ENCODE results near the gene TBC1D3I.
"Not testable (repeated sequence)": the region's sequence is repeated elsewhere in the genome, so short reads cannot be mapped to it uniquely, and the experiment has no call there.

TBC1D3I gene

DNA sequence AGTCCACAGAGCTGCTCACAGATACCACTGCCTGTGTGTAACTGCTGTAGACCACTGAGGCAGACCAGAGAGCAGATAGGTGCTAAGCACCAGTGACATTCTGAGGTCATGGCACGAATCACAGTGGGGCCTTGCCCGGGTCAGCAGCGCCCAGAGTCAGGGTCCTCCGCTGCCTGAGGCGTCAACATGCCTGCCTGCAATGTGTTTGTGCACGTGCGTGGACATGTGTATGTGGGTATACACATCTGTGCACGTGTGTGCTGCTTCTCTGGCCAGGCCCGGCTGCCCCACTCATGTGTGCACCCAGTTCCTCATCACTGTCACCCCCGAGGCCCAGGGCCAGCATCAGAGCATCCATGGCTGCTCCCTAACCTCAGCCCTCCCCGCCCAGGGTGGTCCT is at the start of gene TBC1D3I:
TSS of gene TBC1D3I (minus strand) at position 101 of the 400 bp plus-strand sequence. CDS start 1,585 bp downstream, outside the sequence.
- DNase-seq (ENCODE audit: low spot score) = not testable (repeated sequence)

- DNase-seq (ENCODE audit: low spot score) = not testable (repeated sequence)
Measured at GRCh38 chr17:36295161-36295560, 30.8 kb upstream of the TBC1D3I start.

DNA sequence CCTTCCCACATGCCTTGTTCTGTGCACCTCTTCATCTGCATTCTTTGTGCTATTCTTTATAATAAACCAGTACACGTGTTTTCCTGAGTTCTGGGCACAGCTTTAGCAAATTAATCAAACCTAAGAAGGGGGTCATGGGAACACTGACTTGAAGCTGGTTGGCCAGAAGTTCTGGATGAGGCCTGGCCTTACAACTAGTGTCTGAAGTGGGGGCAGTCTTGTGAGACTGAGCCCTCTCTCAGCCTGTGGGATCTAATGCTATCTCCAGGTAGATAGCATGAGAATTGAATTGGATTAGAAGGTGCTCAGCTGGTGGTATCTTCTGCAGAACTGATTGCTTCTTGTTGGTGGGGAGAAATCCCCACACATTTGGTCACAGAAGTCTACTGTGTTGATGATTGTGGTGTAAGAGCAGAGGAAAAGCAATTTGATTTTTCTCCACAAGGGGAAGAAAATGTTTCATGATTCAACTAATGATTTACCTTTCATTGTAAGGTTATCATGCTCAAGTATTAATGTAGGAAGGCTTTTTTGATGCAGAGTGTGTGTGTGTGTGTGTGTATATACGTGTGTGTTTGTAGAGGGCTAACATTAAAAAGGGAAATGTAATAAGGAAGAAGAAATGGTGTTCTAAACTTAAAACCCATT is 25.7 kb upstream of the TBC1D3I start:
- not testable (repeated sequence) for DNase-seq (ENCODE audit: low spot score)

GRCh38 chr17:36284219-36284618 is 19.8 kb upstream of the TBC1D3I start:
- DNase-seq (ENCODE audit: low spot score) = not testable (repeated sequence)

GRCh38 chr17:36283256-36283655 is 18.9 kb upstream of the TBC1D3I start:
- DNase-seq (ENCODE audit: low spot score) = not testable (repeated sequence)

DNA sequence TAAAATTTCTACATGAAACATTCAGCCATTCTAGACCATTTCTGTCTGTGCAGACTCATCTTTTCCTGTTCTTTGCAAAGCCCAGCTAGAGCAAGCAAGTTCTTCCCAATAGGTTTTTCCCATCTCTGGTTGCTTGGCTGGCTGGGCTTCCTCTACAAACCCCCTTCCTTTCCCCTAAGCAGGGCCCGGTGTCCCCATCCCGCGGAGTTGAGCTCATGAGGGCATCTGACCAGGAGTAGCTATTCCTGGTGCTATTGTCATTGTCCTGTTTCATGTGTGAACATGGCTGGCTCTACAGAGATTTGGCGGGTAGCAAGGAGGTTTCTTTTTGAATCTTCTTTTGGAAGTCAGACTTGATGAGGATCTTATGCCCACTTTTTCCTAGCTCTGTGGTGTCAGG is 22.3 kb downstream of the TBC1D3I start:
- not testable (repeated sequence) for DNase-seq (ENCODE audit: low spot score)

GRCh38 chr17:36229644-36230043 is 34.7 kb downstream of the TBC1D3I start:
- DNase-seq (ENCODE audit: low spot score) = not testable (repeated sequence)

GRCh38 chr17:36222967-36223366 is 41.4 kb downstream of the TBC1D3I start:
- DNase-seq (ENCODE audit: low spot score) = not testable (repeated sequence)

- not testable (repeated sequence) for DNase-seq (ENCODE audit: low spot score)
Measured at GRCh38 chr17:36221581-36222100, 42.7 kb downstream of the TBC1D3I start.

DNA sequence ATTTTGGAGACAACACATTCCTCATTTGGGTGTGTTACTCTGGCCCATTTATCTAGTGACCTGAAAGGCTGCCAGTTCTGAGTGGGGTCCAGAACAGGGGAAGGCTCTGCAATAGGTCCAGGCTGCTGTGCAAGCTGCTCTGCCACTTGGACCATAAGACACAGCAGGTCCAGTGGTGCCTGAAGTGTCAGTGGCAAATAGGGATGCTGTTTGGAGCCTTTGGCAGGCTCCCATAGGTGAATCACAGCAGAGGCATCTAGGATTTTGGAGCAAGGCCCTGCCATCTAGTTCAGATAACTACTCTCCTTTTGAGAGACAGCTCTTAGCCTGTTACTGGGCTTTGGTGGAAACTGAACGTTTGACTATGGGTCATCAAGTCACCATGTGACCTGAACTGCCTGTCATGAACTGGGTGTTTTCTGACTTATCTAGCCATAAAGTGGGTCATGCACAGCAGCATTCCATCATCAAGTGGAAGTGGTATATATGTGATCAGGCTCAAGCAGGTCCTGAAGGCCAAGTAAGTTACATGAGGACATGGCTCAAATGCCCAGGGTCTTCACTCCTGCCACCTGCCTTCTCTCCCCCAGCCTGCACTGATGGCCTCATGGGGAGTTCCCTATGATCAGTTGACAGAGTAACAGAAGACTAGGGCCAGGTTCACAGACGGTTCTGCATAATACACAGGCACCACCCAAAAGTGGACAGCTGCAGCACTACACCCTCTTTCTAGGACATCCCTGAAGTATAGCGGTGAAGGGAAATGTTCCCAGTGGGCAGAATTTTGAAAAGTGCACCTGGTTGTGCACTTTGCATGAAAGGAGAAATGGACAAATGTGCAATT is 43.4 kb downstream of the TBC1D3I start:
- not testable (repeated sequence) for DNase-seq (ENCODE audit: low spot score)

- not testable (repeated sequence) for DNase-seq (ENCODE audit: low spot score)
Measured at GRCh38 chr17:36219556-36219955, 44.8 kb downstream of the TBC1D3I start.

GRCh38 chr17:36215406-36216308 is 48.7 kb downstream of the TBC1D3I start:
- not testable (repeated sequence) for DNase-seq (ENCODE audit: low spot score)

GRCh38 chr17:36214918-36215317 is 49.5 kb downstream of the TBC1D3I start:
- DNase-seq (ENCODE audit: low spot score) = no peak

- DNase-seq (ENCODE audit: low spot score) = no peak
Measured at GRCh38 chr17:36213695-36214094, 50.7 kb downstream of the TBC1D3I start.

DNA sequence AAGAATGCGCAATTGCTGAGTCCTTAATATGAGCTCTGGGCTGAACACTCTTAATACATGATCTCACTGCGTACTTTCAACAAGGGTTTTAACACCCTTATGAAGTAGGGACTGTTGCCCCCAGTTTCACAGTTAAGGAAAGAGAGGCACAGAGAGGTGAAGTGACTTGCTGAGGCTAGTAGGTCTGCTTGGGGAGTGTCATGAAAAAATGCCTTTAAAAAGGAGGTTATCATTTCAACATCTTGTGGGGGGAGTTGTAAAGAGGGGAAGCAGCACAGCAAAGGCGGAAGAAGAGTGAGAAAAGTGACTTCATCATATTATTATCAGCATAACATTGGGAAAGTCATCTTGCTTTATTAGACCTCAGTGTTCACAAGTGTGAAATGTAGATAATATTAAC is 51.4 kb downstream of the TBC1D3I start:
- no peak for DNase-seq (ENCODE audit: low spot score)

DNA sequence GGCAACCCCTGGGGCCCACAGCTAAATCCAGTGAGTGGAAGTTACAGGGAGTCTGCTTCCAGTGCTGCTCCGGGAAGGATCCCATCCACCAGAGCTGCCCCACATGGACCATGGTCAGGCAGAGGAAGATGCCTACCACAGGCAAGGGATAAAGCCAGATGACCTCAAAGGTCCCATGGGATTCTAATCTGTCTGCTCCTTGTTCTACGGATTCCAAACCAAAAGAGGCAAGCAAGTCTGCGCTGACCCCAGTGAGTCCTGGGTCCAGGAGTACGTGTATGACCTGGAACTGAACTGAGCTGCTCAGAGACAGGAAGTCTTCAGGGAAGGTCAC is 52.1 kb downstream of the TBC1D3I start:
- DNase-seq (ENCODE audit: low spot score) = no peak

GRCh38 chr17:36211484-36212271 is 52.7 kb downstream of the TBC1D3I start:
- DNase-seq (ENCODE audit: low spot score) = not testable (repeated sequence)

GRCh38 chr17:36210439-36211211 is 53.7 kb downstream of the TBC1D3I start, which contains the start of gene CCL4L2:
Gene CCL4L2 (plus strand): TSS chr17:36211063.
- DNase-seq (ENCODE audit: low spot score) = not testable (repeated sequence)

GRCh38 chr17:36209575-36209974 is 54.8 kb downstream of the TBC1D3I start:
- DNase-seq (ENCODE audit: low spot score) = no peak

- DNase-seq (ENCODE audit: low spot score) = not testable (repeated sequence)
Measured at GRCh38 chr17:36207383-36207782, 57.0 kb downstream of the TBC1D3I start.
